GM21576 (cell line): ENCODE measurements around the gene ZNF853.
"Not testable (repeated sequence)": the region's sequence is repeated elsewhere in the genome, so short reads cannot be mapped to it uniquely, and the experiment has no call there.

Experiments used
- ATAC-seq: cut with Tn5 transposase; IDR thresholded peaks from one replicate; pipeline ENCODE4 v1.9.1; 2021; ENCODE audit warnings: mild to moderate bottlenecking, moderate library complexity; ENCODE audit not compliant: unreplicated experiment

Gene ZNF853

GRCh38 chr7:6614953-6615722 lies at the start of gene ZNF853:
Gene ZNF853, plus strand, starts transcription at chr7:6615610. Its CDS starts 565 bp downstream, at chr7:6616175.
- no peak for ATAC-seq

GRCh38 chr7:6565655-6566054 lies 49.8 kb upstream of the ZNF853 start:
- no peak for ATAC-seq

- no peak for ATAC-seq
These were observed 47.5 kb upstream of the ZNF853 start for GRCh38 chr7:6567886-6568285.

GRCh38 chr7:6571160-6571779 lies 44.1 kb upstream of the ZNF853 start:
- no peak for ATAC-seq

GRCh38 chr7:6575281-6576023 lies 40.0 kb upstream of the ZNF853 start:
- no peak for ATAC-seq

- ATAC-seq = no peak
These were observed 39.2 kb upstream of the ZNF853 start for GRCh38 chr7:6576024-6576866.

GRCh38 chr7:6576867-6577368 lies 38.5 kb upstream of the ZNF853 start:
- ATAC-seq = not testable (repeated sequence)

GRCh38 chr7:6577369-6578113 lies 37.9 kb upstream of the ZNF853 start, which contains the start of gene ZDHHC4:
Gene ZDHHC4, plus strand, starts transcription at chr7:6577454. Its CDS starts 3,108 bp downstream, at chr7:6580562.
- peak; percentile 95 for ATAC-seq

- ATAC-seq = no peak
These were observed 37.0 kb upstream of the ZNF853 start for GRCh38 chr7:6578114-6579084.

GRCh38 chr7:6579446-6579845 lies 36.0 kb upstream of the ZNF853 start:
- ATAC-seq = no peak

GRCh38 chr7:6585746-6586432 lies 29.5 kb upstream of the ZNF853 start:
- not testable (repeated sequence) for ATAC-seq

GRCh38 chr7:6588566-6588965 lies 26.8 kb upstream of the ZNF853 start:
- ATAC-seq = no peak

- no peak for ATAC-seq
These were observed 26.1 kb upstream of the ZNF853 start for GRCh38 chr7:6589151-6589828.

- ATAC-seq = peak; percentile 85
These were observed 25.4 kb upstream of the ZNF853 start, which contains the start of gene INTS15 for GRCh38 chr7:6589829-6590644. Gene INTS15, plus strand, starts transcription at chr7:6590021. Its CDS starts 263 bp downstream, at chr7:6590284.

GRCh38 chr7:6590645-6591110 lies 24.7 kb upstream of the ZNF853 start:
- peak; percentile 26 for ATAC-seq

GRCh38 chr7:6600093-6600492 lies 15.3 kb upstream of the ZNF853 start:
- ATAC-seq = no peak
